ENCODE measurements around the gene C12orf60. TPM values are rescaled to one million over a fixed set of nuclear protein-coding genes. Genes with fewer than 3 reads are reported as not detected.

C12orf60 gene
- total and polyA plus RNA-seq, 12 donors: 1.2 to 5.8 (median 3.7) TPM

DNA sequence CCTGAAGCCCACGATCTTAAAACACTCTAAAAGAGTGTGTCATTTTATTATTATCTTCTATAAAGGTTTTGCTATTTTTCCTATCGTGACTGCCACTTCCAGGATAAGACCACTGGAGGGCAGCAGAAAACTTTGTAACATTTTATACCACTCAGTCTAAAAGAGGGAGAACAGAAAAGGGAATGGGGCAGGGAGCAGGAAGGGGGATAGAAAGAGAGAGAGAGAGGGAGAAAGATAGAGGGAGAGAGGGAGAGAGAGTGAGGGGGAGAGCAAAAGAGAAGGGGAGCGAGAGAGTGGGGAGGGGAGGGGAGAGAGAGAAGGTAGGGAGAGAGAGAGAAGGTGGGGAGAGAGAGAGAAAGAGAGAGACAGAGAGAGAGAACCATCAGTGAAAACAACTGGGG is 41.9 kb downstream of the C12orf60 start:
- peak in 1 of 2 donors; percentile 66 for DNase-seq
- WGBS, 2 donors: 8 to 18% methylated on average over 3 of the region's 3 CpGs
- intact Hi-C loops (cut with DNase I): loop anchor here in 9 of 10 donors (1.0 to 10.0 kb wide), 14 partner anchors 42 to 429 kb away; partner anchors contain the start of genes RERG (in 5 of the 9) and MGP (in 2 of the 9)
- Histone ChIP-seq H3K9me3 (no peaks in the 10 kb centered on the region), H3K27me3 (no peaks in the 10 kb centered on the region), H3K4me3 (no peak overlapping the region), H3K36me3 (no peaks in the 10 kb centered on the region), H3K27ac (peak overlapping the region in 8 of 10 donors; percentile 1 to 72 (median 43)), H3K4me1 (peaks cover 7 to 76% (median 50%) of the 10 kb centered on the region in 9 donors)
- ATAC-seq: peak in 7 of 8 donors; percentile 38 to 68 (median 54)
- TF ChIP-seq, protein P1, sequence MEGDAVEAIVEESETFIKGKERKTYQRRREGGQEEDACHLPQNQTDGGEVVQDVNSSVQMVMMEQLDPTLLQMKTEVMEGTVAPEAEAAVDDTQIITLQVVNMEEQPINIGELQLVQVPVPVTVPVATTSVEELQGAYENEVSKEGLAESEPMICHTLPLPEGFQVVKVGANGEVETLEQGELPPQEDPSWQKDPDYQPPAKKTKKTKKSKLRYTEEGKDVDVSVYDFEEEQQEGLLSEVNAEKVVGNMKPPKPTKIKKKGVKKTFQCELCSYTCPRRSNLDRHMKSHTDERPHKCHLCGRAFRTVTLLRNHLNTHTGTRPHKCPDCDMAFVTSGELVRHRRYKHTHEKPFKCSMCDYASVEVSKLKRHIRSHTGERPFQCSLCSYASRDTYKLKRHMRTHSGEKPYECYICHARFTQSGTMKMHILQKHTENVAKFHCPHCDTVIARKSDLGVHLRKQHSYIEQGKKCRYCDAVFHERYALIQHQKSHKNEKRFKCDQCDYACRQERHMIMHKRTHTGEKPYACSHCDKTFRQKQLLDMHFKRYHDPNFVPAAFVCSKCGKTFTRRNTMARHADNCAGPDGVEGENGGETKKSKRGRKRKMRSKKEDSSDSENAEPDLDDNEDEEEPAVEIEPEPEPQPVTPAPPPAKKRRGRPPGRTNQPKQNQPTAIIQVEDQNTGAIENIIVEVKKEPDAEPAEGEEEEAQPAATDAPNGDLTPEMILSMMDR (IDR thresholded peaks at IDR 0.05): peak; percentile 49 to 82 (median 72)

DNA sequence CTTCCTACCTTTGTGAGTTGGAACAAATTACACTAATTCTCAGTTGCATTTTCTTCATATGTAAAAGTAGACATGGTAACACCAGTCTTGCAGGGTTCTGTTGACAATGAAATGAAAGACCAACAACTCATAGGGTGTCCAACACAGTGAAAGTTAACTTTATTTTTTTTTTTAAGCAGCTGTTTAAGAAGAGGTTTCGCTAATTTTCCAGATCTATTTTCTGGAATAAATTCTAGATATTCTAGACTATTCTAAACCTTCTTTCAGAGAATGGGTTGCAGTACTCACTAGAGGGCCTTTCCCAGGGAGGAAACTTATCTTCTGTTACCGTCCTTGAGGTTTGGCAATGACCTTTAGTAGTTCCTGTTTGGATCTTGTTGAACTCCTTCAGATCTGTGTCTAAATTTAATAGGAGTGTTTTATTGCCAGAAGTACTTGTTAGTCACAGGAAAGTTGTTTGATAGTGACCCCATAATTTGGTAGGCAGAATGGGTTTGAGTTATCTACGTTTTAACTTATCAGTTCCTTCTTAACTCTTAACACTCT is 42.6 kb downstream of the C12orf60 start:
- WGBS, 2 donors: 26 to 36% methylated on average over 3 of the region's 3 CpGs
- TF ChIP-seq, protein P1 (IDR thresholded peaks at IDR 0.05): peak in 4 of 9 donors; percentile 16 to 30 (median 22)
- intact Hi-C loops (cut with DNase I): loop anchor here in 9 of 10 donors (2.0 to 10.0 kb wide), 13 partner anchors 39 to 429 kb away; partner anchors contain the start of genes RERG (in 4 of the 9) and MGP (in 3 of the 9)
- peak in 6 of 8 donors; percentile 13 to 62 (median 34) for ATAC-seq
- Histone ChIP-seq H3K4me1 (peaks cover 7 to 68% (median 48%) of the 10 kb centered on the region in 9 donors), H3K27ac (peak overlapping the region; percentile 1 to 72 (median 36)), H3K27me3 (no peaks in the 10 kb centered on the region), H3K36me3 (no peaks in the 10 kb centered on the region), H3K9me3 (no peaks in the 10 kb centered on the region), H3K4me3 (no peak overlapping the region)
- no peak for DNase-seq

DNA sequence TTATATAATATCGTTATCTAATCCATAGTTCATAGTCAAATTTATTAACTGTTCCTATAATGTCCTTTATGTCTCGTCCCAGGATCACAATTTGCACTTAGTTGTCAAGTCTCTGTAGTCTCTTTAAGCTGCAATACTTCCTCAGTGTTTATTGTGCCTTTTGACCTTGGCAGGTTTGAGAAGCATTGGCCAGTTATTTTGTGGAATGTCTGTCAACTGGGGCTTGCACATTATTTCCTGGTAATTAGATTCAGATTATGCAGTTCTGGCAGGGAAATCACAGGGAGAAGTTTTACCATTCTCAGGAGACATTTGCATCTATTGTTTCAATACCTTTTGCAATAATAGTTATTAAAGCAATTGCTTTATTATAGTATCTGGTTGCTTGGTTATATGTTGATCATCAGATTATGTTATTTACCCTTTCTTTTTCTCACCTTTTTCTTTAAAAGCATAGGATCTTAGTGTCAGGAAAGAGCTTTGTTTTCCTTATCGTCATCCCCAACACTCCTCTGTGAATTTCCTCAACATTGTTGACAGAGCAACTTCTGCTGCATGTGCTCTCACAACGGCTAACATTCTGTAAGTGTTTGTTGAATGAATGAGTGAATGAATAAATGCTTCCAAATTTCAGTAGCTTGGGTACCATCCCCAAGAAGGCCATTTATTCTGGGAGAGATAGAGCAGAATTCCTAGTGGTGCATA is 43.6 kb downstream of the C12orf60 start:
- no peak for ATAC-seq
- Histone ChIP-seq H3K27me3 (no peaks in the 10 kb centered on the region), H3K27ac (peak overlapping the region in 7 of 10 donors; percentile 1 to 72 (median 28)), H3K9me3 (no peaks in the 10 kb centered on the region), H3K36me3 (no peaks in the 10 kb centered on the region), H3K4me1 (peaks cover 7 to 59% (median 40%) of the 10 kb centered on the region in 9 donors), H3K4me3 (no peak overlapping the region)
- WGBS, 2 donors: 57 to 73% methylated on average over 4 of the region's 4 CpGs
- intact Hi-C loops (cut with DNase I): loop anchor here in 9 of 10 donors (2.0 to 10.0 kb wide), 13 partner anchors 38 to 428 kb away; partner anchors contain the start of genes RERG (in 4 of the 9) and MGP (in 3 of the 9)
- TF ChIP-seq, protein P1 (IDR thresholded peaks at IDR 0.05): no peak
- no peak for DNase-seq

GRCh38 chr12:14849661-14850060 is 46.2 kb downstream of the C12orf60 start:
- Histone ChIP-seq H3K27ac (peak overlapping the region in 8 of 10 donors; percentile 2 to 83 (median 52)), H3K4me1 (peaks cover 0 to 52% (median 32%) of the 10 kb centered on the region in 9 donors), H3K27me3 (no peaks in the 10 kb centered on the region), H3K36me3 (no peaks in the 10 kb centered on the region), H3K9me3 (no peaks in the 10 kb centered on the region), H3K4me3 (no peak overlapping the region)
- WGBS, 2 donors: 60 to 72% methylated on average over 2 of the region's 2 CpGs
- intact Hi-C loops (cut with DNase I): loop anchor here in 8 of 10 donors (5.0 to 10.0 kb wide), 10 partner anchors 38 to 425 kb away; partner anchors contain the start of genes RERG (in 4 of the 8) and MGP (in 2 of the 8)
- TF ChIP-seq, protein P1 (IDR thresholded peaks at IDR 0.05): no peak
- peak; percentile 62 to 84 (median 78) for ATAC-seq
- peak in 1 of 2 donors; percentile 23 for DNase-seq
